H1 (cell line): ENCODE measurements around the gene CCDC80. TPM values are rescaled to one million over a fixed set of nuclear protein-coding genes. Genes with fewer than 3 reads are reported as not detected.

Experiments used
- HDAC6 ChIP-seq: IDR thresholded peaks from one replicate; pipeline ENCODE4 v1.7.1; 2012; ENCODE audit warnings: low read depth, mild to moderate bottlenecking, inconsistent platforms, low read length, moderate library complexity
- RNF2 ChIP-seq: fragments of 200-900, 300-1000 bp; sonication (generic); IDR thresholded peaks from 2 replicates; pipeline ENCODE4 v1.7.1; 2016; ENCODE audit warnings: borderline replicate concordance, low read depth, mild to moderate bottlenecking, antibody characterized with exemption, low read length; ENCODE audit not compliant: poor library complexity, severe bottlenecking; ENCODE audit errors: missing control alignments
- polyA plus RNA-seq, 7 experiments: library from polyadenylated mRNA; depleted of rRNA in 3 of 7; stranded (reverse) in 5 of 7; unstranded in 2 of 7; fragments of >200 nt in 5 of 7; fragments of 200-250 nt in 2 of 7; gene quantifications; 1 replicate in 5 of 7; 2 replicates in 1 of 7; 4 replicates in 1 of 7; pipeline versions ENCODE4 v1.2.1 to v1.2.3, GENCODE V29; 2011 to 2013; ENCODE audit warnings: missing spikeins in 2 of 7, mixed read lengths in 2 of 7
- total RNA-seq: library from RNA; stranded (reverse); fragmentation: NEBNext Ultra II Directional; extraction: Animal tissue kit (Norgen Biotek cat#: 25700); gene quantifications from 2 replicates; pipeline ENCODE4 v1.2.1, GENCODE V29; 2021
- TF ChIP-seq, protein P1 (sequence below): fragments of 300-600 bp; sonication (generic); IDR thresholded peaks from 2 replicates; pipeline ENCODE4 v1.7.1; 2012; ENCODE audit warnings: low read length, moderate library complexity, mild to moderate bottlenecking, inconsistent platforms; ENCODE audit not compliant: insufficient replicate concordance

The CCDC80 gene
- total and polyA plus RNA-seq, 2 of the 8 experiments (the other 6 are each of a cell fraction or from before 2014, with no cell fraction given) = 1.1 to 12.9 TPM

DNA sequence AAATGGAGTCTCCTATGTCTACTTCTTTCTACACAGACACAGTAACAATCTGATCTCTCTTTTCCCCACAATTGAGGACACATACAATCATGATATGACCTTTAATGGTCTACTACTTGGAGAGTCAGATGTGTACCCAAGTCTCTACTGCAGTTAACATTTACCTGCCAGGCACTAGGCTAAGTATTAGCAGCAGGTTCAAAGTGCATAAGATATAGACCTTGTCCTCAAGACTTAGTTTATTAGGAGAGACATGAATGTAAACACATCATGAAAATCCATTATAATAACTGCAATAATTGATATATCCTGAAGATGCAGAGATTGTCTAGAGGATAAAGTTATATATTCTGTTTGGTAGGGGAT lies 76.0 kb downstream of the CCDC80 start (continued):
- TF ChIP-seq, protein P1, sequence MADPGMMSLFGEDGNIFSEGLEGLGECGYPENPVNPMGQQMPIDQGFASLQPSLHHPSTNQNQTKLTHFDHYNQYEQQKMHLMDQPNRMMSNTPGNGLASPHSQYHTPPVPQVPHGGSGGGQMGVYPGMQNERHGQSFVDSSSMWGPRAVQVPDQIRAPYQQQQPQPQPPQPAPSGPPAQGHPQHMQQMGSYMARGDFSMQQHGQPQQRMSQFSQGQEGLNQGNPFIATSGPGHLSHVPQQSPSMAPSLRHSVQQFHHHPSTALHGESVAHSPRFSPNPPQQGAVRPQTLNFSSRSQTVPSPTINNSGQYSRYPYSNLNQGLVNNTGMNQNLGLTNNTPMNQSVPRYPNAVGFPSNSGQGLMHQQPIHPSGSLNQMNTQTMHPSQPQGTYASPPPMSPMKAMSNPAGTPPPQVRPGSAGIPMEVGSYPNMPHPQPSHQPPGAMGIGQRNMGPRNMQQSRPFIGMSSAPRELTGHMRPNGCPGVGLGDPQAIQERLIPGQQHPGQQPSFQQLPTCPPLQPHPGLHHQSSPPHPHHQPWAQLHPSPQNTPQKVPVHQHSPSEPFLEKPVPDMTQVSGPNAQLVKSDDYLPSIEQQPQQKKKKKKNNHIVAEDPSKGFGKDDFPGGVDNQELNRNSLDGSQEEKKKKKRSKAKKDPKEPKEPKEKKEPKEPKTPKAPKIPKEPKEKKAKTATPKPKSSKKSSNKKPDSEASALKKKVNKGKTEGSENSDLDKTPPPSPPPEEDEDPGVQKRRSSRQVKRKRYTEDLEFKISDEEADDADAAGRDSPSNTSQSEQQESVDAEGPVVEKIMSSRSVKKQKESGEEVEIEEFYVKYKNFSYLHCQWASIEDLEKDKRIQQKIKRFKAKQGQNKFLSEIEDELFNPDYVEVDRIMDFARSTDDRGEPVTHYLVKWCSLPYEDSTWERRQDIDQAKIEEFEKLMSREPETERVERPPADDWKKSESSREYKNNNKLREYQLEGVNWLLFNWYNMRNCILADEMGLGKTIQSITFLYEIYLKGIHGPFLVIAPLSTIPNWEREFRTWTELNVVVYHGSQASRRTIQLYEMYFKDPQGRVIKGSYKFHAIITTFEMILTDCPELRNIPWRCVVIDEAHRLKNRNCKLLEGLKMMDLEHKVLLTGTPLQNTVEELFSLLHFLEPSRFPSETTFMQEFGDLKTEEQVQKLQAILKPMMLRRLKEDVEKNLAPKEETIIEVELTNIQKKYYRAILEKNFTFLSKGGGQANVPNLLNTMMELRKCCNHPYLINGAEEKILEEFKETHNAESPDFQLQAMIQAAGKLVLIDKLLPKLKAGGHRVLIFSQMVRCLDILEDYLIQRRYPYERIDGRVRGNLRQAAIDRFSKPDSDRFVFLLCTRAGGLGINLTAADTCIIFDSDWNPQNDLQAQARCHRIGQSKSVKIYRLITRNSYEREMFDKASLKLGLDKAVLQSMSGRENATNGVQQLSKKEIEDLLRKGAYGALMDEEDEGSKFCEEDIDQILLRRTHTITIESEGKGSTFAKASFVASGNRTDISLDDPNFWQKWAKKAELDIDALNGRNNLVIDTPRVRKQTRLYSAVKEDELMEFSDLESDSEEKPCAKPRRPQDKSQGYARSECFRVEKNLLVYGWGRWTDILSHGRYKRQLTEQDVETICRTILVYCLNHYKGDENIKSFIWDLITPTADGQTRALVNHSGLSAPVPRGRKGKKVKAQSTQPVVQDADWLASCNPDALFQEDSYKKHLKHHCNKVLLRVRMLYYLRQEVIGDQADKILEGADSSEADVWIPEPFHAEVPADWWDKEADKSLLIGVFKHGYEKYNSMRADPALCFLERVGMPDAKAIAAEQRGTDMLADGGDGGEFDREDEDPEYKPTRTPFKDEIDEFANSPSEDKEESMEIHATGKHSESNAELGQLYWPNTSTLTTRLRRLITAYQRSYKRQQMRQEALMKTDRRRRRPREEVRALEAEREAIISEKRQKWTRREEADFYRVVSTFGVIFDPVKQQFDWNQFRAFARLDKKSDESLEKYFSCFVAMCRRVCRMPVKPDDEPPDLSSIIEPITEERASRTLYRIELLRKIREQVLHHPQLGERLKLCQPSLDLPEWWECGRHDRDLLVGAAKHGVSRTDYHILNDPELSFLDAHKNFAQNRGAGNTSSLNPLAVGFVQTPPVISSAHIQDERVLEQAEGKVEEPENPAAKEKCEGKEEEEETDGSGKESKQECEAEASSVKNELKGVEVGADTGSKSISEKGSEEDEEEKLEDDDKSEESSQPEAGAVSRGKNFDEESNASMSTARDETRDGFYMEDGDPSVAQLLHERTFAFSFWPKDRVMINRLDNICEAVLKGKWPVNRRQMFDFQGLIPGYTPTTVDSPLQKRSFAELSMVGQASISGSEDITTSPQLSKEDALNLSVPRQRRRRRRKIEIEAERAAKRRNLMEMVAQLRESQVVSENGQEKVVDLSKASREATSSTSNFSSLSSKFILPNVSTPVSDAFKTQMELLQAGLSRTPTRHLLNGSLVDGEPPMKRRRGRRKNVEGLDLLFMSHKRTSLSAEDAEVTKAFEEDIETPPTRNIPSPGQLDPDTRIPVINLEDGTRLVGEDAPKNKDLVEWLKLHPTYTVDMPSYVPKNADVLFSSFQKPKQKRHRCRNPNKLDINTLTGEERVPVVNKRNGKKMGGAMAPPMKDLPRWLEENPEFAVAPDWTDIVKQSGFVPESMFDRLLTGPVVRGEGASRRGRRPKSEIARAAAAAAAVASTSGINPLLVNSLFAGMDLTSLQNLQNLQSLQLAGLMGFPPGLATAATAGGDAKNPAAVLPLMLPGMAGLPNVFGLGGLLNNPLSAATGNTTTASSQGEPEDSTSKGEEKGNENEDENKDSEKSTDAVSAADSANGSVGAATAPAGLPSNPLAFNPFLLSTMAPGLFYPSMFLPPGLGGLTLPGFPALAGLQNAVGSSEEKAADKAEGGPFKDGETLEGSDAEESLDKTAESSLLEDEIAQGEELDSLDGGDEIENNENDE = no peak
- TF ChIP-seq RNF2 = no peak
- TF ChIP-seq HDAC6 = no peak
